Caco-2 (cell line): ENCODE results near the gene FAM3C. TPM values are rescaled to one million over a fixed set of nuclear protein-coding genes. Genes with fewer than 3 reads are reported as not detected.
"Not testable (repeated sequence)": the region's sequence is repeated elsewhere in the genome, so short reads cannot be mapped to it uniquely, and the experiment has no call there.

Experiments used
- BruUV-seq: library from RNA; stranded (reverse); fragments of 400-500 nt; replicated peaks from 2 replicates; lab custom pipeline; 2021; lab: Mats Ljungman, UMichigan
- CTCF ChIA-PET: fragments of 300-600 bp; sonication (Branson Sonifier 250); formaldehyde crosslinking; loops from one replicate; lab custom pipeline; 2022; ENCODE audit warnings: antibody characterized with exemption; lab: Charles Lee
- POLR2A ChIA-PET: fragments of 300-600 bp; sonication (Branson Sonifier 250); formaldehyde crosslinking; loops from one replicate; lab custom pipeline; 2022; ENCODE audit warnings: antibody characterized with exemption; lab: Charles Lee
- DNase-seq, 2 experiments: peaks; one replicate each; pipeline versions ENCODE4 v3.0.0 to v3.0.0-alpha.2; 2020 to 2022
- H3K27me3 ChIP-seq: replicated peaks from 2 replicates; pipeline ENCODE4 v1.6.0; 2011; ENCODE audit warnings: low read length; ENCODE audit not compliant: control insufficient read depth, insufficient read depth
- H3K36me3 ChIP-seq: 2 replicates; pipeline ENCODE4 v1.5.1; 2011; ENCODE audit warnings: low read length; ENCODE audit not compliant: control insufficient read depth, insufficient read depth
- H3K4me1 ChIP-seq: fragments of 250-450 bp; sonication (Bioruptor Pico); 2 replicates; pipeline ENCODE4 v1.5.1; 2020; ENCODE audit warnings: mild to moderate bottlenecking
- H3K4me3 ChIP-seq: 2 replicates; pipeline ENCODE4 v1.5.1; 2011; ENCODE audit warnings: low read depth, mild to moderate bottlenecking, control low read depth, low read length
- H3K9me3 ChIP-seq: fragments of 250-450 bp; sonication (Bioruptor Pico); 2 replicates; pipeline ENCODE4 v1.5.1; 2020; ENCODE audit warnings: mild to moderate bottlenecking, moderate library complexity
- H3K27ac Mint-ChIP-seq: one replicate; pipeline ENCODE4 v1.8.0; 2022; ENCODE audit warnings: mixed read lengths; ENCODE audit not compliant: unreplicated experiment
- H3K27me3 Mint-ChIP-seq: one replicate; pipeline ENCODE4 v1.8.0; 2022; ENCODE audit warnings: mixed read lengths; ENCODE audit not compliant: insufficient read depth, unreplicated experiment
- H3K36me3 Mint-ChIP-seq: one replicate; pipeline ENCODE4 v1.8.0; 2022; ENCODE audit warnings: mild to moderate bottlenecking, mixed read lengths; ENCODE audit not compliant: insufficient read depth, unreplicated experiment
- H3K4me1 Mint-ChIP-seq: one replicate; pipeline ENCODE4 v1.8.0; 2022; ENCODE audit warnings: low read depth, mixed read lengths; ENCODE audit not compliant: unreplicated experiment
- H3K4me3 Mint-ChIP-seq: one replicate; pipeline ENCODE4 v1.8.0; 2022; ENCODE audit warnings: mild to moderate bottlenecking, moderate library complexity, mixed read lengths; ENCODE audit not compliant: unreplicated experiment
- H3K9me3 Mint-ChIP-seq: one replicate; pipeline ENCODE4 v1.8.0; 2022; ENCODE audit warnings: mixed read lengths; ENCODE audit not compliant: unreplicated experiment
- intact Hi-C: fragments of 100-400 bp; cut with micrococcal nuclease; formaldehyde crosslinking; loops from one replicate; pipeline ENCODE4 v1.10.0; 2022; ENCODE audit not compliant: unreplicated experiment
- total RNA-seq: library from RNA; stranded (reverse); gene quantifications from 2 replicates; pipeline ENCODE4 v1.2.3, GENCODE V29; 2022
- TF ChIP-seq, protein P1 (sequence below), 2 experiments: fragments of 200-600 bp in 1 of 2; IDR thresholded peaks; 1 replicate in 1 of 2; 2 replicates in 1 of 2; pipeline versions ENCODE4 v1.5.1 to v1.8.0; 2011 to 2022; ENCODE audit warnings: antibody characterized with exemption in 1 of 2, control low read depth in 1 of 2, inconsistent platforms in 1 of 2, low read depth in 1 of 2, low read length in 1 of 2, mild to moderate bottlenecking in 1 of 2, moderate library complexity in 1 of 2; ENCODE audit not compliant: insufficient read depth in 1 of 2, severe bottlenecking in 1 of 2, unreplicated experiment in 1 of 2

The FAM3C gene
- total RNA-seq, 1 experiment from 2014 or later: 40.5 TPM

DNA sequence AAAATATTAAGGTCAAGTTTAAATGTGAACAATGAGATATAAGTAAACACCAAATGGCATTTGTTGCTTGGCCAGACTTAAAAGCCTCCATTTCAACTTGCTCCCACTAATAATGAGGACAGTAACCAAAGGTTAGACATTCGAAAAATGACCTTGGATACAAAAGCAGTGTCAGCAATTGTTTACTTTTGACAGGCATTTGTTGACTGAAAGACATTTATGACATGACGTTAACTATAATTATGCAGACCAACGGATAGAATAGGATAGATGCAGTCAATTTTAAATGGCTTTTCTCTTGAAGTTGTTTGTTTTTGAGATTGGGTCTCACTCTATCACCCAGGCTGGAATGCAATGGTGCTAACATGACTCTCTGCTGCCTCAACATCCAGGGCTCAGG is 73.6 kb downstream of the FAM3C start:
- H3K36me3 Mint-ChIP-seq: no peaks in the 10 kb centered on the region
- no peaks in the 10 kb centered on the region for H3K4me1 Mint-ChIP-seq

DNA sequence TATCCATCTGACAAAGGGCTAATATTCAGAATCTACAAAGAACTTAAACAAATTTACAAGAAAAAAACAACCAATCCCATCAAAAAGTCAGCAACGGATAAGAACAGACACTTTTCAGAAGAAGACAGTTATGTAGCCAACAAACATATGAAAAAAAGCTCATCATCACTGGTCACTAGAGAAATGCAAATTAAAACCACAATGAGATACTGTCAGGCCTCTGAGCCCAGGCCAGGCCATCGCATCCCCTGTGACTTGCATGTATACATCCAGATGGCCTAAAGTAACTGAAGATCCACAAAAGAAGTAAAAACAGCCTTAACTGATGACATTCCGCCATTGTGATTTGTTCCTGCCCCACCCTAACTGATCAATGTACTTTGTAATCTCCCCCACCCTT is 80.9 kb downstream of the FAM3C start:
- CTCF ChIA-PET, BruUV-seq, H3K4me1 ChIP-seq, H3K9me3 Mint-ChIP-seq, H3K4me3 ChIP-seq, H3K27me3 ChIP-seq, H3K36me3 Mint-ChIP-seq, H3K9me3 ChIP-seq, H3K27ac Mint-ChIP-seq, POLR2A ChIA-PET, H3K4me3 Mint-ChIP-seq, H3K4me1 Mint-ChIP-seq, H3K36me3 ChIP-seq, DNase-seq, intact Hi-C loops: not testable (repeated sequence)
- H3K27me3 Mint-ChIP-seq: peaks cover 10% of the 10 kb centered on the region

More for the DNA sequence above, 73.6 kb downstream of the FAM3C start:
- TF ChIP-seq, protein P1, sequence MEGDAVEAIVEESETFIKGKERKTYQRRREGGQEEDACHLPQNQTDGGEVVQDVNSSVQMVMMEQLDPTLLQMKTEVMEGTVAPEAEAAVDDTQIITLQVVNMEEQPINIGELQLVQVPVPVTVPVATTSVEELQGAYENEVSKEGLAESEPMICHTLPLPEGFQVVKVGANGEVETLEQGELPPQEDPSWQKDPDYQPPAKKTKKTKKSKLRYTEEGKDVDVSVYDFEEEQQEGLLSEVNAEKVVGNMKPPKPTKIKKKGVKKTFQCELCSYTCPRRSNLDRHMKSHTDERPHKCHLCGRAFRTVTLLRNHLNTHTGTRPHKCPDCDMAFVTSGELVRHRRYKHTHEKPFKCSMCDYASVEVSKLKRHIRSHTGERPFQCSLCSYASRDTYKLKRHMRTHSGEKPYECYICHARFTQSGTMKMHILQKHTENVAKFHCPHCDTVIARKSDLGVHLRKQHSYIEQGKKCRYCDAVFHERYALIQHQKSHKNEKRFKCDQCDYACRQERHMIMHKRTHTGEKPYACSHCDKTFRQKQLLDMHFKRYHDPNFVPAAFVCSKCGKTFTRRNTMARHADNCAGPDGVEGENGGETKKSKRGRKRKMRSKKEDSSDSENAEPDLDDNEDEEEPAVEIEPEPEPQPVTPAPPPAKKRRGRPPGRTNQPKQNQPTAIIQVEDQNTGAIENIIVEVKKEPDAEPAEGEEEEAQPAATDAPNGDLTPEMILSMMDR (IDR thresholded peaks at IDR 0.05; ENCODE audit: insufficient read depth in 1 of 2, low read depth in 1 of 2, low read length in 1 of 2, severe bottlenecking in 1 of 2, unreplicated experiment in 1 of 2): no peak
- Mint-ChIP-seq H3K4me3 (no peak overlapping the region), H3K9me3 (no peaks in the 10 kb centered on the region), H3K27ac (no peak overlapping the region), H3K27me3 (peaks cover 7% of the 10 kb centered on the region)
- no peaks in the 10 kb centered on the region for H3K9me3 ChIP-seq
- ChIA-PET POLR2A (no interaction called here), CTCF (no interaction called here)
- no TSS peak for BruUV-seq
- intact Hi-C loops: no loop called here
- H3K4me3 ChIP-seq: no peak overlapping the region
- H3K36me3 ChIP-seq: no peaks in the 10 kb centered on the region
- H3K27me3 ChIP-seq: no peaks in the 10 kb centered on the region
- no peaks in the 10 kb centered on the region for H3K4me1 ChIP-seq
- DNase-seq: no peak

DNA sequence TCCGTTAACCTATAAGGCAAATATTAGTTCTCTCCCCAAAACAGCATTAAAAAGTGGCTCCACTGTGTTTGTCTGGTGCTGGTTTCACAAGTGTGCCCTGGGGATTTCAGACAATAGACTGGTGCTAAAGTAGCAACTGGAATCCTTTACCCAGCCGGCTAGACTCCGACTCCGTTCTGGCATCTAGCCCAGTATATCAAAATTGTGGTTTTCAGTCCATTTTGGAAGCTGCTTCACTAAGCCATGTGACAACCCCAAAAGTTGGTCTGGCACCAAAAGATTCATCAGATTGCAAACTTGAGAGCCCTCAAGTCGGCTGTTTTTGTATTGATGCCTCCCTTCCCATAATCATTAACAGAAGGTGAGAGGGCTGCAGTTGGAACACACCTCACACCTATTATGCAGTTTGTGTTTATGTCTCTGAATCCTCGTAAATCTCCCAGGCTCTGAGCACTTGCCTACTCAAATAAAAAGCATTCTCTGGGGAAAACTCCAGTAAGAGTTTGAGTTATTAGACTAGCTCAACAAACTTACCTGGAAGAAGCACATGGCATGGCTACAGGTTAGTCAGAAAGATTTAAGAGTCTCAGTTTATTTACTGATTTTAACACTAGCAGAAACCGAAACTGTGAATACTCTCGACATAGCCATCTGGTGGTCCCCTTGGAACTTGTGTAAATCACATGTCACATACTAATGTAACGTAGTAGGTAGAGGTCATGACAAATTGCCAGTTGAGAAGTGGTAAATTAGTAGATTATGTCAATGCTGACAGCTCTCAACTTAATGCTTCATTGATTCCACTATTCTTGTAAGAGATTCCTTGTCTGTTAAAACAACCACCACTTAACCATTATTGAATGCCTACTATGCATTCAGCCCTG is 82.1 kb downstream of the FAM3C start:
- H3K36me3 Mint-ChIP-seq: no peaks in the 10 kb centered on the region

More for the DNA sequence above, 82.1 kb downstream of the FAM3C start:
- H3K36me3 ChIP-seq: no peaks in the 10 kb centered on the region
- Mint-ChIP-seq H3K9me3 (peaks cover 11% of the 10 kb centered on the region), H3K27me3 (peaks cover 13% of the 10 kb centered on the region), H3K4me1 (no peaks in the 10 kb centered on the region), H3K27ac (no peak overlapping the region), H3K4me3 (no peak overlapping the region)
- peaks cover 4% of the 10 kb centered on the region; the same call in 1 of the 2 replicates for H3K9me3 ChIP-seq
- ChIA-PET CTCF (no interaction called here), POLR2A (no interaction called here)
- intact Hi-C loops: no loop called here
- BruUV-seq: no TSS peak
- no peak overlapping the region for H3K4me3 ChIP-seq
- TF ChIP-seq, protein P1 (IDR thresholded peaks at IDR 0.05; ENCODE audit: insufficient read depth in 1 of 2, low read depth in 1 of 2, low read length in 1 of 2, severe bottlenecking in 1 of 2, unreplicated experiment in 1 of 2): no peak
- DNase-seq: no peak
- H3K27me3 ChIP-seq: no peaks in the 10 kb centered on the region
- no peaks in the 10 kb centered on the region for H3K4me1 ChIP-seq
